Activated T-helper 2 cell treated with anti-CD3 and anti-CD28 coated beads, Interferon-gamma antibody, Interleukin-2, Interleukin-4, amounts not matched to agents 10 μg/mL and 5 μg/mL and 100 μg/mL, durations not matched to agents 14 hours and 24 hours and 36 hours (primary cell): ENCODE results near the gene PLEKHA6. TPM values are rescaled to one million over a fixed set of nuclear protein-coding genes. Genes with fewer than 3 reads are reported as not detected.

Experiments used
- DNase-seq: peaks from one replicate; pipeline ENCODE4 v3.0.0; 2021; ENCODE audit warnings: low spot score
- H3K27ac Mint-ChIP-seq: one replicate; pipeline ENCODE4 v1.8.0; 2021; ENCODE audit warnings: mixed read lengths
- H3K27me3 Mint-ChIP-seq: one replicate; pipeline ENCODE4 v1.8.0; 2021; ENCODE audit warnings: low read depth, mixed read lengths
- H3K36me3 Mint-ChIP-seq: one replicate; pipeline ENCODE4 v1.8.0; 2021; ENCODE audit warnings: low read depth, mixed read lengths
- H3K4me1 Mint-ChIP-seq: one replicate; pipeline ENCODE4 v1.8.0; 2021; ENCODE audit warnings: low read depth, mixed read lengths
- H3K4me3 Mint-ChIP-seq: one replicate; pipeline ENCODE4 v1.8.0; 2021; ENCODE audit warnings: low read depth, mild to moderate bottlenecking, moderate library complexity, mixed read lengths
- H3K9me3 Mint-ChIP-seq: one replicate; pipeline ENCODE4 v1.8.0; 2021; ENCODE audit warnings: mixed read lengths
- intact Hi-C: fragments of 100-400 bp; cut with micrococcal nuclease; formaldehyde crosslinking; loops from one replicate; pipeline ENCODE4 v1.15.1; 2023
- total RNA-seq: library from RNA; stranded (reverse); gene quantifications from 2 replicates; pipeline ENCODE4 v1.2.3, GENCODE V29; 2022

The PLEKHA6 gene
- total RNA-seq, 1 donor from 2014 or later, result 0.52 TPM

DNA sequence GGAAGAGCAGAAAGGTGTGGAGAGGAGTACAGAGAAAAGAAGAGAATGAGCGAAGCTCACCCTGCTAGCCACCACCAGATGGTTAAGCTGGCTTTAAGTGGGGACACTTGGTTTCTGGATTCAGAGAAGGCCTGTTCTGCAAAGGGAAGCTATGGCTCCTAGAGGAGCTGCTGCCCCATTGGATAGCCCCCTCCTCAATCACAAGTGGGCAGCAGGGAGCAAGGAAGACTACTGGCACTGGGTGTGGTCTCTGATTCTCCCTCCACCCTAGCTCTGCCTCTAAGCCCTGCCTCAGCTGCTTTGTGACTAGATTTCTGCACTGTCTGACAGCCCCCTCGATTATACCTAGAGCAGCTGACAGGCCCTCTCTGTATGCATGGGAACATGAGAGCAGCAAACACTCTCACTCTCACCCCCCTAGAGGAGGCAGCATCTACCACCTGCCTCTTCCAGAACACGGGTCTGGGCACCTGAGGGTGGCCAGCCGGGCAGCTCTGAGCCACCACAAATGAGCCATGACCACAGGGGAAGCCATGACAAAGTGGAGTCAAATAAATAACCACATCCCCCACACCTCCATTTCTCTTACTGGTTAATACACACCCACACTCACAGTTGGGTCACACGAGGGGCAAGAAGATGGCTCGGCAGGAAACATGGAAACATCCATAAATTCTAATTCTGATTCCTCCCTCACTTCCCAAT lies 13.6 kb downstream of the PLEKHA6 start:
- H3K4me1 Mint-ChIP-seq, result peaks cover 5% of the 10 kb centered on the region
- peak overlapping the region; percentile 7 for H3K27ac Mint-ChIP-seq
- no peak for DNase-seq
- peaks cover 6% of the 10 kb centered on the region for H3K27me3 Mint-ChIP-seq
- no peak overlapping the region for H3K4me3 Mint-ChIP-seq
- no peaks in the 10 kb centered on the region for H3K36me3 Mint-ChIP-seq
- intact Hi-C loops, result no loop called here
- no peaks in the 10 kb centered on the region for H3K9me3 Mint-ChIP-seq

DNA sequence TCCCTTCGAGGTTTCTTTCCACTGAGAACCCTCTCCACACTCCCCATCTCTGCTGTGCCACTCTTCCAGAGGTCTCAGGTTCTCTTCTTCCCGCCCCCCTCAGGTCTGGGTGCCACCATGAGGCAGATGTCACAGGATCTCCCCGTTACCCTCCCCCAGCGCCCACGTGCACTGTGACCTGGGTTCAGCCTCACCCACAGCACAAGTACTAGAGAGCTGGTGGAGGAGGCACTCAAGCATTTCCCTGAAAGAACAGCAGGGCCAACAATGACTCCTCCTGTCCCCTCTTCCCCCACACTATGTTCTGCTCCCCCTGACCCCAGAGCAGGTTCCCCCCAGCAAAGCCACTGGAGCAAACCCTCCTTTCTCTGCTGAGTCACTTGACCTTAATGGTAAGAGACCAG lies 14.3 kb downstream of the PLEKHA6 start:
- Mint-ChIP-seq H3K27me3 (peaks cover 9% of the 10 kb centered on the region), H3K27ac (peak overlapping the region; percentile 7), H3K9me3 (no peaks in the 10 kb centered on the region), H3K4me3 (no peak overlapping the region), H3K4me1 (peaks cover 5% of the 10 kb centered on the region), H3K36me3 (no peaks in the 10 kb centered on the region)
- DNase-seq, result no peak
- intact Hi-C loops, result no loop called here

DNA sequence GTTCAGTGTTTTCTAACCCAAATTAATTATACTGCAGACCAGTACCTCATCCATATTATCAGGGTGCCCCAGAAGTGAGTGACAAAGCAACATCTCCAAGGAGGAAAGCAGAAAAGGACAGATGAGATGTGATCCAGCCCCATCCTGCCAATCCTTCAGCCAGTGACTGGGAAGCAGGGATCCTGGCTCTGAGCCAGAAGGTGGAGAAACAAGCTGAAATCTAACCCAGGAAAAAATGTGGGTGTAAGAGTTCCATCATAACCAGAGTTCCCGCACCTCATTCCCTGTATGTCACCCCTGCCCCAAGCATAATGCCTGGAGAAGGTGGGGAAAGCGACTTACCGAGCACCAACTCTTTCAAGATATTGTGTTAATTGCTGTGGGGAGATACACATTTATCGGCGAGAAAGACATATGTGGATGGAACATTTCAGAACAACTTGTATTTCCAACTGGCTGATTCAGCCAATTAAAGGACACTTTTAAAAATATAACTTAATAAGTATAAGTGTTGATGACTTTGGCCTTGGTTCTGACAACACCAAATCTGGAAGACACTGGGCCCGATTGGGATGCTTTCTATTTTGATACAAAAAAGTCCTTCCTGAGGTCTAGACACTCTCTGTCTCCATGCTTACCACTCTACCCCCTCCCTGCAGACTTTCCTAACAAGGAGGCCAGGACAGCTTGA lies 14.9 kb downstream of the PLEKHA6 start:
- DNase-seq, result no peak
- Mint-ChIP-seq H3K27me3 (peaks cover 11% of the 10 kb centered on the region), H3K36me3 (no peaks in the 10 kb centered on the region), H3K27ac (no peak overlapping the region), H3K4me3 (no peak overlapping the region), H3K9me3 (no peaks in the 10 kb centered on the region), H3K4me1 (peaks cover 5% of the 10 kb centered on the region)
- intact Hi-C loops, result no loop called here

DNA sequence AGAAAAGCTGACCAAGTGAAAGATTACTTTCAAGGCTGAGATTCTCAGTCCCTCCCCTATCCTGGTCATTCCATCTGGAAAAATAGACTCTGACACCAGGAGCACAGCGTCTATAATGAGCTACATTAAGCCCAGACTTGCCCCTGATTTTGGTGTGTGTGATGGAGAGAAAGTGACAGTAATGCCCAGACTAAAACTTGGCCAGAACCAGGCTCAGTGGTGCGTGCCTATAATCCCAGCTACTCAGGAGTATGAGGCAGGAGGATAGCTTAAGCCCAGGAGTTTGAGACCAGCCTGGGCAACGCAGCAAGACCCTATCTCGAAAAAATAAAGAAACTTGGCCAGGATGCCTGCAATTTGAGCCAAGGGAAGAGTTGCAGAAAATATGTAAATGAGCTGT lies 15.9 kb downstream of the PLEKHA6 start:
- no peaks in the 10 kb centered on the region for H3K9me3 Mint-ChIP-seq
- intact Hi-C loops, result no loop called here
- H3K36me3 Mint-ChIP-seq, result no peaks in the 10 kb centered on the region
- H3K27me3 Mint-ChIP-seq, result peaks cover 15% of the 10 kb centered on the region
- H3K4me1 Mint-ChIP-seq, result peaks cover 5% of the 10 kb centered on the region
- H3K4me3 Mint-ChIP-seq, result no peak overlapping the region
- no peak for DNase-seq
- H3K27ac Mint-ChIP-seq, result no peak overlapping the region

DNA sequence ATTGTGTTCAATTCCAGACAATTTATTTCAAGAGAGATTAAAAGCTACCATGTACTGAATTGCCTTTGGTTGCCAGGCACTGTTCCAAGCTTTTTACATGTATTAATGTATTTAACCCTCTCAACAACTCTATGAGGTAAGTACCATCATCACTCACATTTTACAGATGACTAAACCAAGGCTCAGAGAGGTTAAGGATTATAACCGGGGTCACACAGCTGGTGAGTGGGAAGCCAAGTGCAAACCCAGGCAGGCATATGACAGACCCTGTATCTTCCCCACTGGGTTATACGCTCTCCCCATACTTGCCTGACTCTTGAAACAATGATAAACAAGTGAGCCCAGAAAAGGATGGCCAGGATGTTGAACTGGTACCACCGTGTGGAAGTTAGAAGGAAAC lies 16.5 kb downstream of the PLEKHA6 start:
- Mint-ChIP-seq H3K27ac (no peak overlapping the region), H3K36me3 (no peaks in the 10 kb centered on the region), H3K9me3 (no peaks in the 10 kb centered on the region), H3K4me3 (no peak overlapping the region), H3K4me1 (peaks cover 5% of the 10 kb centered on the region), H3K27me3 (peaks cover 18% of the 10 kb centered on the region)
- no peak for DNase-seq
- intact Hi-C loops, result no loop called here

DNA sequence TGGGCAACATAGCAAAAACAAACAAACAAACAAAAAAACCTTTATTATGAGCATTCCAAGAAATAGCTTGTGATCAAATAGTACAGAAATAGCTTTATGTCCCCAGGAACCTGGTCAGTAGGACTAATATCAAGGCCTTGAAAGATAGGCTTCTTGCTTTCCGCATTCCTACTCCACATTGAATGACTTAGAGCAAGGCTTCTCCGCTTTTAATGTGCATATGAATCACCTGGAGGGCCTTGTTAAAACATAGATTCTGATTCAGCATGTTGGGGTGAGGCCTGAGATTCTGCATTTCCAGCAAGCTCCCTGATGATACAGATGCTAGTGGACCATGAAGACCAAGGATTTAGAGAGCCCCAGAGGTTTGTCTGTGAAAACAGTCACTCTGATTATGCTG lies 17.4 kb downstream of the PLEKHA6 start:
- peaks cover 19% of the 10 kb centered on the region for H3K27me3 Mint-ChIP-seq
- H3K27ac Mint-ChIP-seq, result no peak overlapping the region
- peaks cover 5% of the 10 kb centered on the region for H3K4me1 Mint-ChIP-seq
- no peak for DNase-seq
- intact Hi-C loops, result no loop called here
- H3K9me3 Mint-ChIP-seq, result no peaks in the 10 kb centered on the region
- H3K4me3 Mint-ChIP-seq, result no peak overlapping the region
- H3K36me3 Mint-ChIP-seq, result no peaks in the 10 kb centered on the region

DNA sequence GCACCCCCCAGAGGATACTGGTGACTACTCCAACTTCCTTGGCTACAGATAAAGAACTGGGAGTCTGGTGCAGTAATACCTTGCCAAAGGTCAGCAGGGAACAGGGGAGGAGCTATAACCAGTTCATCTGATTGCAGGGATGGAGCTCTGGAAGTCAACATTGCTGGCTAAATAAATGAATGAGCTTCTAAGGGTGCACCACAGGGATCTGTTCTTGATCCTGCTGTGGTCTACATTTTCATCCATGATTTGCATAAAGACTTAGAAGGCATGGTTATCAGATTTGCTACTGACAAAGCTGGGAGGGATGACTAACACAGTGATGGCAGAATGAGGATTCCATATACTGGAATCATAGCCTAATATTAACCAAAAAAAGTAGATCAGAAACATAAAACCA lies 18.3 kb downstream of the PLEKHA6 start:
- Mint-ChIP-seq H3K4me1 (peaks cover 5% of the 10 kb centered on the region), H3K9me3 (no peaks in the 10 kb centered on the region)

DNA sequence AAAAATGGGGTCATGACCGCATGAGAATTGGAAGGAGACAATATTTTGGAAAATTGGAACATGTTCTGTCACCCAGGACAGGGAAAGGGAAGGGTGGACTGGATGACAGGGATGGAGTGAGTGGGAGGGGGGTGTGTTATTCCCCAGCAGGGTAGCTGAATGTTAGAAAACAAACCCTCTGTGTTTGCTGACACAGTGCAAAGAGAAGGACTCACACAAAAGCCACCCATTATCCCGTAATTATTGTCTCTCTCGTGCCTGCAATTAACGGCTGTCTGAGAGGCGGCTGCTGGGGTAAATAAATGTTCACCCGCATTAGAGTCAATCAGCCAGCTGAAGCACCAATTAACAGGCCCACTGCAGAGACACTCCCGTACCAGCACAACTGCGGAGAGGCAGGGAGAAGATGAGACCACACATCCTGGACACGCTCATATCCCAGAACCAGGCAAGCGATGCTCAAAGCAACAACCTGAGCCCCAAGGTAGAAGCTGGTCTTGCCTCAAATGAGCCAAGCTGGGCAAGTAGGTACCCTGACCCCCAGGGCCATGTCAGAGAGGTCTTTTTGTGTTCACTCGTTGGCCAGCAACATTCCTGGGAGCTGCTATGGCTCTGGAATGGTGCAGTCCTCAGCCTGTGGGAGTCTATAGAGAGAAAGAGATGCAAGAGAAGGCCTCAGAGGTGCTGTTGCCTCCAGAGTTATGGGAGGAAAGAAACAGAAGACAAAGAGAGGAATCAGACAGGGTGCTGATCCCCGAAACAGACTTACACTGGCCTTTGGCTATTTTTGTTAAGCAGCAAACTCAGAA lies 19.4 kb downstream of the PLEKHA6 start:
- intact Hi-C loops, result no loop called here
- Mint-ChIP-seq H3K27me3 (peaks cover 19% of the 10 kb centered on the region), H3K9me3 (no peaks in the 10 kb centered on the region), H3K27ac (no peak overlapping the region), H3K4me3 (no peak overlapping the region), H3K36me3 (no peaks in the 10 kb centered on the region), H3K4me1 (peaks cover under 1% of the 10 kb centered on the region)
- DNase-seq, result no peak

More for the DNA sequence above, 18.3 kb downstream of the PLEKHA6 start:
- H3K36me3 Mint-ChIP-seq, result no peaks in the 10 kb centered on the region
- no peak overlapping the region for H3K4me3 Mint-ChIP-seq
- no peak for DNase-seq
- H3K27me3 Mint-ChIP-seq, result peaks cover 19% of the 10 kb centered on the region
- no peak overlapping the region for H3K27ac Mint-ChIP-seq
- intact Hi-C loops, result no loop called here

DNA sequence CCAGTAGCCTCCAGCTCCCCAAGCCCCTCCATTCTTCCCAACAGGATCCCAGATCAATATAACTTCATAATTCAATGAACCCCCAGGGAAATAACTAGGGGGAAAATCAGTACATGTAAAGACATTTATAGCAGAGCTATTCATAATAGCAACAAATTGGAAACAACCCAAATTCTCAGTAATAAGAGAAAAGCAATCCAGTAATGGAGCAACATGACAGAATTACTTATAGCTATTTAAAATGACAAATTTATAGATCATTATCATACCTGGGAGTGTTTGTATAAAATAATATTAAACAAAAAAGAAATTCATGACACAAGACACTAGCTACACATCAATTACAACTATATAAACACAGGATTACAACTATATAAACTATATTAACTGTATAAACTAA lies 20.2 kb downstream of the PLEKHA6 start:
- Mint-ChIP-seq H3K9me3 (no peaks in the 10 kb centered on the region), H3K36me3 (no peaks in the 10 kb centered on the region), H3K4me3 (no peak overlapping the region), H3K27me3 (peaks cover 19% of the 10 kb centered on the region), H3K27ac (no peak overlapping the region), H3K4me1 (no peaks in the 10 kb centered on the region)
- DNase-seq, result no peak
- intact Hi-C loops, result no loop called here

DNA sequence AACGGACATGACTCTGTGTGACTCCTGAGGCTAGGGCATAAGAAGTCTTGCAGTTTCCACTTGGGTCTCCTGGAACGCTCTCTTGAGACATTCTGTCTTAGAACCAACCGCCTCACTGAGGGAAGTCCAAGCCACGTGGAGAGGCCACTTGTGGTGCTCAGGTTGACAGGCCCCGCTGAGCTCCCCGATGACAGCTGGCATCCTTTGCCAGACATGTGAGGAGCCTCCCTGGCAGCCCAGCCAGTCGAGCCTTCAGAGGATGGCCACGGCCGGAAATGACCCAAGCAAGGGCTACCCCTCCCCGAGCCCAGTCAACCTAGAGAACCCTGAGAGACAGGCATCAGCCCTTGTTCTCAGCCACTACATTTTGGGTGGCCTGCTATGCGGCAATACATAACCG lies 20.7 kb downstream of the PLEKHA6 start:
- intact Hi-C loops, result no loop called here
- Mint-ChIP-seq H3K27ac (no peak overlapping the region), H3K36me3 (no peaks in the 10 kb centered on the region), H3K4me3 (no peak overlapping the region), H3K4me1 (no peaks in the 10 kb centered on the region), H3K27me3 (peaks cover 19% of the 10 kb centered on the region), H3K9me3 (no peaks in the 10 kb centered on the region)
- no peak for DNase-seq

DNA sequence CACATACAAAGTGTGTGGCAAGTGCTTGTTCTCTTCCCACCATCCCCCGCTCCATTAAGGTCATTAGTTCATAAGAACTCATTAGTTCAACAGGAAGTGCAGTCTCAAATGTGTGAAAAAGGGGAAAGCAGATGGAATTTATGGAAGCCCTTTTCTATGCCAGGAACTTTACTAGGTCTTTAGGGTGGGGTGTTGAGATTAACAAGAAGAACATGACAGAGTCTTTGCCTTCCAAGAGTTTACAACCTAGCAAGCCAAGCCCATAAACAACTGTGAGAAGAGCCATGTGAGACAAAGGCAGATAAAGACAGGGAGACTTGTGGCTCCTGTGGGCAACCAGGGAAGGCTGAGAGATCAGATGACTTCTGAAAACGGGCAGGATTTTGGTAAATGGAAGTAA lies 21.4 kb downstream of the PLEKHA6 start:
- Mint-ChIP-seq H3K36me3 (no peaks in the 10 kb centered on the region), H3K4me1 (no peaks in the 10 kb centered on the region), H3K4me3 (no peak overlapping the region), H3K9me3 (no peaks in the 10 kb centered on the region), H3K27me3 (peaks cover 18% of the 10 kb centered on the region), H3K27ac (no peak overlapping the region)
- no peak for DNase-seq
- intact Hi-C loops, result no loop called here

DNA sequence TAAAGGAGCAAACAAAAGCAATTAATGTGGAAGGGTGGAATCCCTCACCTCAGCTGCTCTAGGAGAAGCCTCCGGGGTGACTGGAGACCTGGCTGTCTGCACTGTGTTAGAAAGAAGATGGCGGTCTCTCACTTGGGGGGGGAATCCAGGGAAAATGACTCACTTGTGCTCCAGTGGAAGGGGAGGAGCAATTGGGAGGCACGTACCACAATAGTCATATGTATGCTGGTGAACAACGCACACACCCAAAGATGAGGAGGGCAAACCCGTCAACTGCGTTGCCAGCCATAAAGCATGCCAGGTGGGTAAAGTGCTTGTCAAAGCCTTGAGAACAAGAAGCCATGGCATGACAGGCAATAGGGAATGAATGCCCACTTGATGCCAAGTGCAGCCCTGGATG lies 22.1 kb downstream of the PLEKHA6 start:
- Mint-ChIP-seq H3K27me3 (peaks cover 15% of the 10 kb centered on the region), H3K9me3 (no peaks in the 10 kb centered on the region), H3K4me3 (no peak overlapping the region), H3K27ac (no peak overlapping the region), H3K4me1 (no peaks in the 10 kb centered on the region), H3K36me3 (no peaks in the 10 kb centered on the region)
- no peak for DNase-seq
- intact Hi-C loops, result no loop called here

DNA sequence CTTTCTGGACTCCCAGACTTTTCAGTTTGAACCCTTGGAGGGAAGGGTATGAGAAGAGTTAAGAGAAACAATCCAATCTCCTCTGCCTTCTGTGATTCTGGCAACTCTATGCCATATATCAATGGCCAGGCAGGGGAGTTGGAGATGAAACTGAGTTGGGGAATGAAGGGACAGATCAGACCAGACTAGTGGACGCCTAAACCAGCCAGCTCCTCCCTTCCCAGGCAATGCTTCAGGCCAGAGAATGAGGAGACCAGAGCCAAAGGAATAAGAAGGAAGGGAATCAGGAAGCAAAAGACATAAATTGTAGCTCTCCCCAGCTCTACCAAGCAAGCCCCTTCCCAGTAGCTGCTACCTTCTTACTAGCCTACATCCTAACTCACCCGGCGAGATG lies 22.7 kb downstream of the PLEKHA6 start:
- H3K4me1 Mint-ChIP-seq, result no peaks in the 10 kb centered on the region
- H3K36me3 Mint-ChIP-seq, result no peaks in the 10 kb centered on the region
- no peak overlapping the region for H3K27ac Mint-ChIP-seq
- DNase-seq, result no peak
- peaks cover 13% of the 10 kb centered on the region for H3K27me3 Mint-ChIP-seq
- H3K4me3 Mint-ChIP-seq, result no peak overlapping the region
- no peaks in the 10 kb centered on the region for H3K9me3 Mint-ChIP-seq
- intact Hi-C loops, result no loop called here
